22Rv1 (cell line): ENCODE results near the gene IFT122.
"Not testable (repeated sequence)": the region's sequence is repeated elsewhere in the genome, so short reads cannot be mapped to it uniquely, and the experiment has no call there.

ENCODE experiments used
- H3K27ac ChIP-seq: fragments of 450-650 bp; 2 replicates; pipeline ENCODE4 v1.5.1; 2017
- ZFX ChIP-seq: fragments of 450-650 bp; IDR thresholded peaks from 2 replicates; pipeline ENCODE4 v1.6.1; 2017; ENCODE audit warnings: antibody characterized with exemption, borderline replicate concordance
- TF ChIP-seq, protein P1 (sequence below): fragments of 450-650 bp; IDR thresholded peaks from 2 replicates; pipeline ENCODE4 v1.5.1; 2017; ENCODE audit warnings: mild to moderate bottlenecking

Gene IFT122

DNA sequence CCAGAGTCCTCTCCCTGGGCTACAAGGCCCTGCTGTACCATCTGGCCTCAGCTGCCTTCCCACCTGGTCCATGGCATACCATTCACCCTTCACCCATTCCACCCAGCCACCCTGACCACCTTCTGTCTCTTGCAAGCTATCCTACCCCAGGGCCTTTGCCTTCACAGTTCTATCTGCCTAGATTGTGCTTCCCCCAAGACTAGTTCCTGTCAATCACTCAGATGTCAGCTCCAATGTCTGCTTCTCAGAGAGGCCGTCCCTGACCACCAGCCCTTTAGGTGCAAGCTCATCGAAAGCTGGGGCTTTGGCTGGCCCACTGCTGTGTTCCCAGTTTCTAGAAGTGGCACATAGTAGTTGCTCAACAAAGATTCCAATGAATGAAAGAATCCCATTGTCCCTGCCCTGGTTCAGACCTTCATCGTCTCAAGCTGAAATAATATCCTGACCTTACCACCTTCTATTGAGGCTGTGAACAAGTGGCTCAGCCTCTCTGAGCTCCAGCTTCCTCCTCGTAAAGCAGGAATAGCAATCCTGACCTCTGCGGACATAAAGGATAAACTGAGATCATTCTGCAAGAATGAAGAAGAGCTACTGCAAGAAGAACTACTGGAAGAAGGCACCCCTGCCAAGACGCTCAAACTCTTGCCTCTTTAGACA is 27.4 kb upstream of the IFT122 start:
- no peak overlapping the region for H3K27ac ChIP-seq
- TF ChIP-seq ZFX, result no peak
- TF ChIP-seq, protein P1, sequence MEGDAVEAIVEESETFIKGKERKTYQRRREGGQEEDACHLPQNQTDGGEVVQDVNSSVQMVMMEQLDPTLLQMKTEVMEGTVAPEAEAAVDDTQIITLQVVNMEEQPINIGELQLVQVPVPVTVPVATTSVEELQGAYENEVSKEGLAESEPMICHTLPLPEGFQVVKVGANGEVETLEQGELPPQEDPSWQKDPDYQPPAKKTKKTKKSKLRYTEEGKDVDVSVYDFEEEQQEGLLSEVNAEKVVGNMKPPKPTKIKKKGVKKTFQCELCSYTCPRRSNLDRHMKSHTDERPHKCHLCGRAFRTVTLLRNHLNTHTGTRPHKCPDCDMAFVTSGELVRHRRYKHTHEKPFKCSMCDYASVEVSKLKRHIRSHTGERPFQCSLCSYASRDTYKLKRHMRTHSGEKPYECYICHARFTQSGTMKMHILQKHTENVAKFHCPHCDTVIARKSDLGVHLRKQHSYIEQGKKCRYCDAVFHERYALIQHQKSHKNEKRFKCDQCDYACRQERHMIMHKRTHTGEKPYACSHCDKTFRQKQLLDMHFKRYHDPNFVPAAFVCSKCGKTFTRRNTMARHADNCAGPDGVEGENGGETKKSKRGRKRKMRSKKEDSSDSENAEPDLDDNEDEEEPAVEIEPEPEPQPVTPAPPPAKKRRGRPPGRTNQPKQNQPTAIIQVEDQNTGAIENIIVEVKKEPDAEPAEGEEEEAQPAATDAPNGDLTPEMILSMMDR, result no peak

DNA sequence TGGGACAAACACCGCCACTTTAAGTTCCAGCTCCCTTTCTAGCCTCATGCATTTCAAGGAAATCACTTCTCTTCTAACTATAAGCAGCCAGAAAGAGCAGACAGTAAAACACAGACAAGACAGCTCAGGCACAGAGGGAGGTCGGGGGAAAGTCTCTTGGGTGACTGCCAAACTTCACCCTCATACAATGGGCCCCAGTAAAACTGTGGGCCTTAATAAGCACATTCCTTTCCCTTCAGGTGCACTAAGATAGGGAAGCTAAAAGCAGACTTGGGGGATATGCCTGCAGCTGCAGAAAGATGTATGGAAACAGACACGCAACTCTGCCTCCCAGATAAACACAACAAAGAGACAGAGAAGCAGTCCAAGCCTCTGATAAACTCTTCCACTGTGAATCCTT is 26.8 kb upstream of the IFT122 start:
- H3K27ac ChIP-seq, result not testable (repeated sequence)

DNA sequence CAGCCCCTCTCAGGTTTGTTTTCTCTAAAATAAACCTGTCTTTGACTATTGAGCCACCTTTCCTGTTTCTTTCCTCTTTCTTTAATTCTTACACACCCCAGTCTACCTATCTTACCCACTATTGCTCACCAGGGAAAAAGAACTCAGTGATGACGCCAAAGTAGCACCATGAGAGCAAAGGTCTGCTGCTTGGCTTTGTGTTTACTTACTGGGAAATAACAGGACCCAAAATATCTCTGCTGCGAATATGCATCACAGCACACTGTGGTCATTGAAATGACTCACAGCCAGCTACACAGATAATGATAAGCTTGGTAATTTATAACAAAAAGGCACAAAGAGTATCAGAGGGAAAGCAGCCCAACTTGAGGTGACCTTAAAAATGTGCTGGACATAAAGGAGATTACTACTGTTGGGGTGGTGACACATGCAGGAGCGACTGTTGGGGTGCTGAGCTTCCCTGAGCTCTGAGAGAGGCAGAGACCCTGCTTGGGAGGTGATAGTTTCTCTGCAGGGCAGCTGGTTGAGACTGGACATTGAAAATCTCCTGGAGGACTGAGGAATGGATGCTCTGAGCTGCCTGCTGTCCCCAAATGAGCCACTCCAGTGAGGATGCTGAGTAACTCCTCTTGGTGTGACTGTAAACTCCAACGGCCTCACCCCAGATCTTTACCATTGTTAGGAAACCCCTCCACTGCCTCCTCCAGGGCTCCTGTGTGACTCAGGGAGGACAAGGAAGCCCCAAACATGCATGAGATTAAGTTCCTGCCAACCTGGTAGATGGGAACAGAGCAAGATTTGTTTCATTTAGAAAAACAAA is 26.1 kb upstream of the IFT122 start:
- H3K27ac ChIP-seq, result no peak overlapping the region
- TF ChIP-seq, protein P1, result no peak
- no peak for TF ChIP-seq ZFX

DNA sequence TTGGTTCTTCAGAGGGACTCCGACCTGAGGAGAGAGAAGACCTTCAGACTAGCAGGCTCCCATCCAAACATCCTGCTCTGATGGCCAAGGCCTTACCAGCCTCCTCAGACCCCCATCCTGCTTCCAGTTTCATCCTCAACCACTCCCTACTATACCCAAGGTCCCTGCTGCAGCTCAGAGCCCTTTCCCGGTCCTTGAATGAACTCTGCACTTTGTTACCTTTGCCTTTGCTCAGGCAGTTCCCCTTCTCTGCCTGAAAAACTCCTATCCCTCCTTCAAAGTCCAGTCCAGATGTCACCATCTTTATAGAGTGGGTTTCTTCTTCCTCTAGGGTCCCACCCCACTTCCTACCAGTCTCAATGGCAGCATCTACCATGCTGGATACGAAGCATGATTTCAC is 24.6 kb upstream of the IFT122 start:
- H3K27ac ChIP-seq, result no peak overlapping the region
- no peak for TF ChIP-seq ZFX
- TF ChIP-seq, protein P1, result no peak

DNA sequence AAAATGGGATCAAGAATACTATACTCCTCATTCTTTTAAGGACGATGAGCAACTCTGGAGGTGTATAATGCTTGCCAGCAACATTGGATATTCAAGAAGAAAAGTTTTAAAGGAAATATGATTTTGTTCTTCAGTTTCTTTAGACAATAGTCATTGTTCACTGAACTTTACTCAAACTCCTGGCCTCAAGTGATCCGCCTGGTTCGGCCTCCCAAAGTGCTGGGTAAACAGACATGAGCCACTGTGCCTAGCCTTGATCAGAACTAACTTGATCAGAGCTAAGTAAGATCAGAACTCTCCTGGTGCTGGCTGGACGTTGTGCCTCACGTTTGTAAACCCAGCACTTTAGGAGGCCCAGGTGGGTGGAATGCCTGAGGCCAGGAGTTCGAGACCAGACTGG is 24.2 kb upstream of the IFT122 start:
- no peak overlapping the region for H3K27ac ChIP-seq
- TF ChIP-seq ZFX, result no peak
- TF ChIP-seq, protein P1, result no peak

DNA sequence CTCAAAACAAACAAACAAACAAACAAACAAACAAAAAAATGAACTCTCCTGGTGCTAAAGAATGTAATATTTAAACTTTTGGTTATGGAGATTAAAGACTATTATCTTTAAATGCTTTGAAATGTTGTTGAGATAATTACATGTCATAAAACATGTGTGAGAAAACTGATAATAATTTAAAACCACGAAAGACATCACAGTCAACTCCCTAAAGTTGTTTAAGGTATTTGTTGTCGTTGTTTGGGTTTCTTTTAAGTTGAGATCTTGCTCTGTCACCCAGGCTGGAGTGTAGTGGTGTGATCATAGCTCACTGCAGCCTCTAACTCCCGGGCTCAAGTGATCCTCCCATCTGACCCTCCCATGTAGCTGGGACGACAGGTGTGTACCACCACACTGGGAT is 23.6 kb upstream of the IFT122 start:
- no peak overlapping the region for H3K27ac ChIP-seq
- no peak for TF ChIP-seq ZFX
- TF ChIP-seq, protein P1, result no peak

DNA sequence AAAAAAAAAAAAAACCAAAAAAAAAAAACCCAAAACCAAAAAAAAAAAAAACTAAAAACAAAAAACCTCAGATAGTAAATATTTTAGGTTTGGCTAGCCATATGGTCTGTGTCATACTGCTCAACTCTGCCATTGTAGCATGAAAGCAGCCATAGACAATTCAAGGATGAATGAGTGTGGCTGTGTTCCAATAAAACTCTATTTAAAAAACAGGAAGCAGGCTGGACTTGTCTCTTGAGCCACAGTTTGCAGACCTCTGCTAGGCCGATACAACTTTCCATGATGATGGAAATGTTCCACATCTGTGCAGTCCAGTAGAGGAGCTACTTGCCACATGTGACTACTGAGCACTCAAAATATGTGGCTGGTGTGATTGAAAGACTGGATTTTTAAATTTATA is 22.7 kb upstream of the IFT122 start:
- TF ChIP-seq, protein P1, result no peak
- TF ChIP-seq ZFX, result no peak

More for the DNA sequence above, 22.7 kb upstream of the IFT122 start:
- no peak overlapping the region for H3K27ac ChIP-seq
